D721Med (cell line): Measurements from ENCODE around the gene SDK1.
"Not testable (repeated sequence)": the region's sequence is repeated elsewhere in the genome, so short reads cannot be mapped to it uniquely, and the experiment has no call there.

ENCODE experiments used
- DNase-seq: peaks from one replicate; pipeline ENCODE4 v3.0.0; 2011; ENCODE audit warnings: low spot score; ENCODE audit not compliant: insufficient read length
- FAIRE-seq: peaks from 2 replicates; lab custom pipeline; 2011; peaks lifted over from hg19 to GRCh38; lab: Jason Lieb, UNC
- CTCF ChIP-seq: IDR thresholded peaks from 2 replicates; pipeline ENCODE4 v1.5.1; 2012; ENCODE audit warnings: mild to moderate bottlenecking, control low read depth; ENCODE audit not compliant: insufficient read depth; ENCODE audit errors: missing control alignments

The SDK1 gene

GRCh38 chr7:4247106-4247876 is 946.2 kb downstream of the SDK1 start:
- TF ChIP-seq CTCF: no peak
- DNase-seq: no peak
- FAIRE-seq: no peak

- FAIRE-seq (no peak), DNase-seq (no peak)
- TF ChIP-seq CTCF: no peak
These were observed 947.2 kb downstream of the SDK1 start for GRCh38 chr7:4248295-4248694.

GRCh38 chr7:4249241-4249640 is 948.2 kb downstream of the SDK1 start:
- no peak for TF ChIP-seq CTCF
- DNase-seq: no peak
- FAIRE-seq: no peak

- no peak for TF ChIP-seq CTCF
- FAIRE-seq (no peak), DNase-seq (no peak)
These were observed 954.3 kb downstream of the SDK1 start for GRCh38 chr7:4255336-4255735.

GRCh38 chr7:4256286-4256685 is 955.2 kb downstream of the SDK1 start:
- no peak for TF ChIP-seq CTCF
- no peak for DNase-seq
- no peak for FAIRE-seq

GRCh38 chr7:4257146-4258111 is 956.4 kb downstream of the SDK1 start:
- no peak for DNase-seq
- FAIRE-seq: no peak
- TF ChIP-seq CTCF: no peak

GRCh38 chr7:4260116-4260515 is 959.1 kb downstream of the SDK1 start:
- FAIRE-seq, DNase-seq: not testable (repeated sequence)
